Esophagus squamous epithelium (tissue), 4 donors: ENCODE results near the gene CRADD.

Experiments used
- CTCF ChIP-seq, 6 experiments: fragments of 450-650 bp in 4 of 6; fragments of 200-600 bp in 2 of 6; sonication (generic) in 2 of 6; IDR thresholded peaks; one replicate each; pipeline ENCODE4 v1.5.1; 2016 to 2019; ENCODE audit warnings: antibody characterized with exemption in 6 of 6, mild to moderate bottlenecking in 4 of 6, moderate library complexity in 4 of 6
- POLR2A ChIP-seq, 4 donors: fragments of 450-650 bp; IDR thresholded peaks; one replicate each; pipeline ENCODE4 v1.6.1; 2017; ENCODE audit warnings: antibody characterized with exemption in 4 of 4, mild to moderate bottlenecking in 4 of 4, moderate library complexity in 3 of 4

- TF ChIP-seq CTCF (IDR thresholded peaks at IDR 0.05) (no peak), POLR2A (IDR thresholded peaks at IDR 0.05) (no peak)
These were observed 23.5 kb upstream of the CRADD start for GRCh38 chr12:93653712-93654111.
